Stimulated activated CD4-positive, alpha-beta T cell treated with anti-CD3 and anti-CD28 coated beads, Interleukin-4, amount 100 ng/mL, for 24 hours (primary cell): Measurements from ENCODE around the gene ZNF740.

Experiments used
- DNase-seq: peaks from one replicate; pipeline ENCODE4 v3.0.0-alpha.2; 2020

ZNF740 gene

GRCh38 chr12:53217051-53217930 is 36.8 kb downstream of the ZNF740 start:
- DNase-seq = peak; percentile 39

- no peak for DNase-seq
Observed at GRCh38 chr12:53217931-53218307, 37.4 kb downstream of the ZNF740 start.

GRCh38 chr12:53218551-53219291 is 38.2 kb downstream of the ZNF740 start:
- no peak for DNase-seq

- DNase-seq = peak; percentile 84
Observed at GRCh38 chr12:53219292-53219955, 38.9 kb downstream of the ZNF740 start.

GRCh38 chr12:53219956-53220693 is 39.6 kb downstream of the ZNF740 start:
- DNase-seq = peak; percentile 82

GRCh38 chr12:53220694-53221202 is 40.2 kb downstream of the ZNF740 start:
- peak; percentile 76 for DNase-seq

- peak; percentile 42 for DNase-seq
Observed at GRCh38 chr12:53221203-53222080, 40.9 kb downstream of the ZNF740 start.

GRCh38 chr12:53222170-53222721 is 41.7 kb downstream of the ZNF740 start:
- no peak for DNase-seq

GRCh38 chr12:53222806-53223261 is 42.3 kb downstream of the ZNF740 start:
- DNase-seq = no peak

- no peak for DNase-seq
Observed at GRCh38 chr12:53223389-53224060, 43.0 kb downstream of the ZNF740 start.

- DNase-seq = no peak
Observed at GRCh38 chr12:53224061-53224896, 43.8 kb downstream of the ZNF740 start.

- no peak for DNase-seq
Observed at GRCh38 chr12:53224897-53225634, 44.5 kb downstream of the ZNF740 start.

- no peak for DNase-seq
Observed at GRCh38 chr12:53225635-53226424, 45.3 kb downstream of the ZNF740 start.

GRCh38 chr12:53226815-53227214 is 46.3 kb downstream of the ZNF740 start:
- no peak for DNase-seq

GRCh38 chr12:53227341-53227740 is 46.8 kb downstream of the ZNF740 start:
- DNase-seq = no peak

- no peak for DNase-seq
Observed at GRCh38 chr12:53227836-53228235, 47.3 kb downstream of the ZNF740 start.

- DNase-seq = no peak
Observed at GRCh38 chr12:53229454-53229853, 48.9 kb downstream of the ZNF740 start.
